H1 (cell line): ENCODE measurements around the gene GRM7. TPM values are rescaled to one million over a fixed set of nuclear protein-coding genes. Genes with fewer than 3 reads are reported as not detected.

Source experiments
- CBX5 ChIP-seq: fragments of 300-800, 300-1000 bp; sonication (generic); IDR thresholded peaks from 2 replicates; pipeline ENCODE4 v1.7.1; 2016; ENCODE audit warnings: antibody characterized with exemption, low read length, low read depth
- MAX ChIP-seq: IDR thresholded peaks from 2 replicates; pipeline ENCODE4 v1.6.1; 2012; ENCODE audit warnings: inconsistent platforms
- TAF7 ChIP-seq: optimal IDR thresholded peaks from 2 replicates; pipeline ENCODE3; 2011; ENCODE audit warnings: low read depth, mild to moderate bottlenecking, inconsistent platforms, low read length, moderate library complexity, borderline replicate concordance
- polyA plus RNA-seq, 7 experiments: library from polyadenylated mRNA; depleted of rRNA in 3 of 7; stranded (reverse) in 5 of 7; unstranded in 2 of 7; fragments of >200 nt in 5 of 7; fragments of 200-250 nt in 2 of 7; gene quantifications; 1 replicate in 5 of 7; 2 replicates in 1 of 7; 4 replicates in 1 of 7; pipeline versions ENCODE4 v1.2.1 to v1.2.3, GENCODE V29; 2011 to 2013; ENCODE audit warnings: missing spikeins in 2 of 7, mixed read lengths in 2 of 7
- total RNA-seq: library from RNA; stranded (reverse); fragmentation: NEBNext Ultra II Directional; extraction: Animal tissue kit (Norgen Biotek cat#: 25700); gene quantifications from 2 replicates; pipeline ENCODE4 v1.2.1, GENCODE V29; 2021
- TF ChIP-seq, protein P1 (sequence below): IDR thresholded peaks from 2 replicates; pipeline ENCODE4 v1.6.1; 2012; ENCODE audit warnings: low read length, inconsistent platforms

GRM7 gene
- total and polyA plus RNA-seq, 2 of the 8 experiments (the other 6 are each of a cell fraction or from before 2014, with no cell fraction given) = 0.17 to 0.24 TPM

- TF ChIP-seq CBX5 = no peak
- TF ChIP-seq, protein P1, sequence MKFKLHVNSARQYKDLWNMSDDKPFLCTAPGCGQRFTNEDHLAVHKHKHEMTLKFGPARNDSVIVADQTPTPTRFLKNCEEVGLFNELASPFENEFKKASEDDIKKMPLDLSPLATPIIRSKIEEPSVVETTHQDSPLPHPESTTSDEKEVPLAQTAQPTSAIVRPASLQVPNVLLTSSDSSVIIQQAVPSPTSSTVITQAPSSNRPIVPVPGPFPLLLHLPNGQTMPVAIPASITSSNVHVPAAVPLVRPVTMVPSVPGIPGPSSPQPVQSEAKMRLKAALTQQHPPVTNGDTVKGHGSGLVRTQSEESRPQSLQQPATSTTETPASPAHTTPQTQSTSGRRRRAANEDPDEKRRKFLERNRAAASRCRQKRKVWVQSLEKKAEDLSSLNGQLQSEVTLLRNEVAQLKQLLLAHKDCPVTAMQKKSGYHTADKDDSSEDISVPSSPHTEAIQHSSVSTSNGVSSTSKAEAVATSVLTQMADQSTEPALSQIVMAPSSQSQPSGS = no peak
- no peak for TF ChIP-seq MAX
- no peak for TF ChIP-seq TAF7
These were observed 347.0 kb downstream of the GRM7 start (continued) for GRCh38 chr3:7207928-7208327.
